GM18520 (cell line): ENCODE measurements around the gene LDLRAD4.

Source experiments
- ATAC-seq: cut with Tn5 transposase; IDR thresholded peaks from one replicate; pipeline ENCODE4 v1.9.1; 2021; ENCODE audit not compliant: unreplicated experiment

The LDLRAD4 gene

GRCh38 chr18:13218368-13218991 is at the start of gene LDLRAD4:
Gene LDLRAD4 (plus strand): TSS chr18:13218760.
- ATAC-seq, result no peak

GRCh38 chr18:13173578-13174145 is 44.9 kb upstream of the LDLRAD4 start:
- ATAC-seq, result no peak

- ATAC-seq, result no peak
Observed at GRCh38 chr18:13175266-13175665, 43.3 kb upstream of the LDLRAD4 start.

GRCh38 chr18:13175754-13176210 is 42.8 kb upstream of the LDLRAD4 start:
- ATAC-seq, result no peak

DNA sequence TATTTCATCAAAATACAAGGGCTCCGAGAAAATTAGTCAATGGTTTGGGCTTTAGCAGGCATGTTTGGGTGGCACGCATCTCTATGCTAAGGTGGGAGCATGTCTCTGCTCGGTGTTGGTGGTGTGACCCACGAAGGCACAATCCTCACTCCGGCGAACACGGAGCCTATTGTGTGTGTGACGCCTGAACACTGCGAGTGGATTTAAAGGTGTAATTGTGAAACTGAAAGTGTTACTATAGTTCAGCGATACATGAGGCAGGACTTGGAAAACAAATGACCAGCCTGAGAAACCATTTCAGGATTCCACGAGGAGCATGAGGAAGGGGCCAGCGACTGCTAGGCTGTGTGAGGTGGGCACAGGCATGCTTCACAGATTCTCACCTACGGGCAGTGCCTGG is 41.7 kb upstream of the LDLRAD4 start:
- ATAC-seq, result no peak

DNA sequence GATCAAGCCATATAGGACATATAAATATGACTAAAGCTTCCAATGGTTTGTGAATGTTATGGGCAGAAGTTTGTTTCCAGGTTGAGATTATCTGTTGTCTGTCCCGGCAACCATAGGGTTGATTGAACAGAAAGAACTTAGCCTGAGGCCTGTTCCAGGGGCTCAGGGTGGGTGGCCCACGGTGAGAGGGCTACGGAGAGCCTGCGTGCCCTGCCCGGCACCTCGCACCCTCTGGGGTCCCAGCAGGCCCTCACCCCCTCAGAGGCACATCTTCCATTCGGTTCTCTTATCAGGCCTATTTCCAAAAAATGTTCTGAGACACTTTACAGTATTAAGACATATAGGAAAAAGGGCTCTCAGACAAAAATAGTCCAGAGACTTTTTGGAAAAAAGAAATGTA is 40.4 kb upstream of the LDLRAD4 start:
- ATAC-seq, result no peak

DNA sequence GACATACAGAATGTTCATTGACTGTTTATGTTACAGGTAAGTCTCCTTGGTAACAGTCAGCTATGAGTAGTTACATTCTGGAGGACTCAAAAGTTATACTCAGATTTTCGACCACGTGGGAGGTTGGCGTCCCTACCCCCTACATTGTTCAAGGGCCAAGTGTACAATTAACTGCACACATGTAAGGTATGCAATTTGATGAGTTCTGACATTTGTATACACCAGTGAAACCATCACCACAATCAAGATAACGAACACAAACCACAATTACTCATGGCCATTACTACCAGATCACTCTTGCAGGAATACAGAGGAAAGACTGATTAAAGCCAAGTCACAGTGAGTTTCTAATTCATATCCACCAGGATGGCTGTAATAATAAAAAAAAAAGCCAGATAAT is 39.6 kb upstream of the LDLRAD4 start:
- ATAC-seq, result no peak

DNA sequence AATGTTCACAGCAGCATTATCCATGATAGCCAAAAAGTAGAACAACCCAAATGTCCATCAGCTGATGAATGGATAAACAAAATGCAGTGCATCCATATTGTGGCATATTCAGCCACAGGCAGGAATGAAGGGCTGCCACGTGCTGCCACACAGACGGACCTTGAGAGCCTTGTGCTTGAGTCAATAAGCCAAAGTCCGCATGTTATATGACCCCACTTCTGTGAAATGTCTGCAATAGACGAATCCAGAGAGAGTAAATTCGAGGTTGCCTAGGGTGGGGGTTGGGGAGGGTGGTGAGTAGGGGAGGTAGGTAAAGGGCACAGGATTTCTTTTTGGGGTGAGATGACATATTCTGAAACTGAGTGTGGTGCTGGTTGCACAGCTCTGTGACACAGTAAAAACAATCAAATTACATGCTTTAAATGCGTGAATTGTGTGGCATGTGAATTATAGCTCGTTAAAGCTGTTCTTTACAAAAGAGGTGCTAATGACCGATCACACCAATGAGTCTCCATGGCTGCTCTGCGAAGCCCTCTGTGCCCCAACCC is 38.9 kb upstream of the LDLRAD4 start:
- ATAC-seq, result no peak

DNA sequence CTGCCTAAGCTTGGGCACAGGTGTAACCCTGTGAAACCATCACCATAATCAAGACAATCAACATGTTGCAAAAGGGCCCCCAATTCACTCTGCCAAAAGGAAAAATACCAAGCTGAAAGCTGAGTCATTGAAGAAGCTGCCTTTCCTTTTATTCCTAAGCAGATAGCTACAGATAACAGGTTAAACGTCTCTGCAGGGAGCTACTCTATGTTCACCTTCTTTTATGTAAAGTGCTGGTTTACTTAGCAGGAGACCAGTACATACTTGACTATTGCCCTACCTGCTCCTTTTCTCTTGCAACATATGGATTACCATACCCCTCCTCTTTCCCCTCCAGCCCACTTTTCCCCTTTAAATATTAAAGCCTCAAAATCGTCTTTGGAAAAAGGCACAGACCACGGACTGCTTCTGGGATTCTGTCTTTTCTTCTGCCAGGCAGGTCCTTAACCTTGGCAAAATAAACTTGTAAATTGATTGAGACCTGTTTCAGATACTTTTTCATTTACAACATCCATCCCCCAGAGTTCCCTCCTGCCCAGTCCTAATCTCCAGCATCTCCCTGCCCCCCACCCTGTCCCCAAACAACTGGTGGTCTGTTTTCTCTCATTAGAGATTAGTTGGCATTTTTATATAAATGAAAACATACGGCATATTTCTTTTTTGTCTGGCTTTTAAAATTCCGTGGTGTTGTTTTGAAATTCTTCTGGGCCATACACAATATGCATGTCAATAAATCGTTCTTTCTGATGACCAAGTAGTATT is 37.8 kb upstream of the LDLRAD4 start:
- no peak for ATAC-seq

- no peak for ATAC-seq
Observed at GRCh38 chr18:13181765-13182164, 36.8 kb upstream of the LDLRAD4 start.

GRCh38 chr18:13183359-13183758 is 35.2 kb upstream of the LDLRAD4 start:
- ATAC-seq, result no peak

GRCh38 chr18:13183790-13184189 is 34.8 kb upstream of the LDLRAD4 start:
- no peak for ATAC-seq

- no peak for ATAC-seq
Observed at GRCh38 chr18:13184396-13184795, 34.2 kb upstream of the LDLRAD4 start.

GRCh38 chr18:13185675-13186198 is 32.8 kb upstream of the LDLRAD4 start:
- no peak for ATAC-seq

GRCh38 chr18:13186687-13187086 is 31.9 kb upstream of the LDLRAD4 start:
- no peak for ATAC-seq

- no peak for ATAC-seq
Observed at GRCh38 chr18:13187498-13187897, 31.1 kb upstream of the LDLRAD4 start.

DNA sequence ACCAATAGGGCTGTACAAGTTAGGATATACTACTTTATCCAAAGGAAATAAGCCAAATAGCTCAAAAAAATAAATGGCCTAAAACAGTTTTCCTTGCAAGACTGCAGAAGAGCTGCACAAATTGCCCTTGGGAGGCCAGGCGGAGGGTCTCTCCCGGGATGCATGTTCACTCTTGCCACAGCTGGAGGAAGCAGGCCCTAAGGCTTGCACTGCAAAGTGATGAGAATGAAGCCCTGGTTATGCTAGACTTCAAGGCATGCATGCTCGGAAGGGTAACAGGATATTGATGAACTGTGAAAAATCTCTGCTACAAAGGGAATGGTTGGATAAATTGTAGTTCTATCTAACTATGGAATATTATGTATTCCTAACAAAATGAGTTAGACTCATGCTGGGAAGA is 27.5 kb upstream of the LDLRAD4 start:
- no peak for ATAC-seq

- no peak for ATAC-seq
Observed at GRCh38 chr18:13191779-13192178, 26.8 kb upstream of the LDLRAD4 start.

DNA sequence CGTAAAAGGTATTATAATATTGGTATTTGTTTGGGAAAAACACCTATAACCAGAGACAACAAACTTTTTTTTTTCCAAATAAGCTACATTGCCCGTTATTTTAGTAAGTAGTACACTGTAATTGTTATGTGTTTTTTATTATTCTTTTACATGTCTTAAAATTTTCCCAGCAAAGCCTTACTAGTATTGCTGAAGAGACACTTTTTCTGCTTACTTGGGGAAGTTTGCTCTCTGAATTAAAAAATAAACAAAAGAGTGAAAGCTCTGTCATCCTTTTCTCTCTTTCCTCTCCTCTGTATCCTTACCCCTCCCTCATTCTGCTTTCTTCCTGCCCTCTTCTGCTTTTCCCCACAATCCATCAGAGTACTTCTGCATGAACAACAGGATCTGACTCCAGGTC is 25.6 kb upstream of the LDLRAD4 start:
- ATAC-seq, result no peak

GRCh38 chr18:13194239-13194638 is 24.3 kb upstream of the LDLRAD4 start:
- ATAC-seq, result no peak

DNA sequence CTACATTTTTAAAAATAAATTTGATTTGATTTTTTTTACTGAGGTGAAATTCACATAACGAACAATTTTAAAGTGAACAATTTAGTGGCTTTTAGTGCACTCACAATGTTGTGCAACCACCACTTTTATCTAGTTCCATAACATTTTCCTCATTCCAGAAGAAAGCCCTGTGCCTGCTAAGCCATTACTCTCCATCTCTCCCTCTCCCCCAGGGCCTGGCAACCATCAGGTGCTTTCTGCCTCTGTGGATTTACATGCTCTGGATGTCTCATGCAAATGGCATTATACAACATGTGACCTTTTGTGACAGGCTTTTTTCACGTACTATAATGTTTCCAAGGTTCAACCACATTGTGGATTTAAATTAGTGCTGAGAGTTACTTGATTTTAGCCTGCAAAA is 19.9 kb upstream of the LDLRAD4 start:
- no peak for ATAC-seq

- no peak for ATAC-seq
Observed at GRCh38 chr18:13199169-13199568, 19.4 kb upstream of the LDLRAD4 start.
